OCI-LY3 (cell line): ENCODE data around the gene WAC.

ENCODE experiments used
- CTCF ChIP-seq: fragments of 200-600, 300-600 bp; sonication (generic); IDR thresholded peaks from 2 replicates; pipeline ENCODE4 v1.5.1; 2014; ENCODE audit warnings: antibody characterized with exemption, low read length, low read depth
- EZH2phosphoT487 ChIP-seq: fragments of 200-600 bp; shearing (Covaris generic); IDR thresholded peaks from 2 replicates; pipeline ENCODE4 v1.6.1; 2018; ENCODE audit warnings: antibody characterized with exemption, mixed run types, low read depth

GRCh38 chr10:28604567-28605536, 71.9 kb downstream of the WAC start:
- TF ChIP-seq CTCF (no peak), EZH2phosphoT487 (no peak)
